ENCODE measurements around the gene SLC45A1. TPM values are rescaled to one million over a fixed set of nuclear protein-coding genes. Genes with fewer than 3 reads are reported as not detected.

SLC45A1 gene
- total RNA-seq, 1 experiment from 2014 or later, result 13.8 TPM

DNA sequence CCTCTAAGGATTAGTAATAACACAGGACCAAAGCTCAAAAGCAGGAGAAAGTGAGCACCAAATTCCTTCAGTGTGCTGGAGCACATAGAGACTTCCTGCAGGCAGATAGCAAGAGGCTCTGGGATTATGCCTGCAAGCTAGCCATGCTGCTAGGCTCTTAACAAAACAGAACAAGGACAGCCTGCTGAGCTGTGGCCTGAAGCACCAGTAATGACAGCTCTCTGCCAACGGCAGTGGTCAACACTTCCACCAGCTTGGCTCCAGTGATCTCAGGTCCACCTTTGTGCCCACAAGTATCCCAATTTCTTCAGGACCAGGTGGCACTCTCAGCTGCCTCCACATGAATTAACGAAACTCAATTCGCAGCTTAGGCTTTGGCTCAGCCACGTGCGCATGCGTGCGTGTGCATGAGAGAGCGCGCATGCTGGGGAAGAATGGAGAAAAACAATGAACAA lies 64.2 kb downstream of the SLC45A1 start:
- DNase-seq (ENCODE audit: low read depth, low spot score), result no peak
- CTCF ChIA-PET, result no interaction called here
- Histone ChIP-seq H3K4me2 (ENCODE audit: low read length) (no peak overlapping the region), H3K9ac (ENCODE audit: low read length) (no peak overlapping the region), H3K9me2 (ENCODE audit: insufficient read depth) (no peaks in the 10 kb centered on the region), H3K4me3 (replicated peaks in 1 of 2; ENCODE audit: low read depth in 1 of 2, low read length in 2 of 2) (no peak overlapping the region), H3K27me3 (ENCODE audit: insufficient read depth, low read length) (no peaks in the 10 kb centered on the region), H3K27ac (ENCODE audit: low read depth, low read length) (no peak overlapping the region), H3K4me1 (ENCODE audit: control insufficient read depth in 1 of 2, insufficient read depth in 2 of 2, low read length in 2 of 2) (no peaks in the 10 kb centered on the region), H2AFZ (ENCODE audit: low read depth, low read length, poor library complexity, severe bottlenecking) (no peak overlapping the region), H3K9me3 (ENCODE audit: control insufficient read depth in 1 of 2, insufficient read depth in 1 of 2, low read depth in 1 of 2, low read length in 2 of 2) (no peaks in the 10 kb centered on the region), H3K36me3 (ENCODE audit: control insufficient read depth in 1 of 2, insufficient read depth in 2 of 2, low read length in 2 of 2) (no peaks in the 10 kb centered on the region), H4K20me1 (ENCODE audit: insufficient read depth) (no peaks in the 10 kb centered on the region), H3K79me2 (ENCODE audit: insufficient read depth, low read length) (no peaks in the 10 kb centered on the region; the same call in 1 of the 2 replicates)
- no TSS peak for BruUV-seq (replicated peaks)
- intact Hi-C loops (cut with micrococcal nuclease), result no loop called here
- POLR2A ChIA-PET, result no interaction called here
- TF ChIP-seq ELF1 (IDR thresholded peaks at IDR 0.05; ENCODE audit: borderline replicate concordance, low read depth) (no peak), CEBPB (IDR thresholded peaks at IDR 0.05; ENCODE audit: low read depth) (no peak), ATF3 (IDR thresholded peaks at IDR 0.05) (no peak), ZBTB33 (IDR thresholded peaks at IDR 0.05; ENCODE audit: extremely low read depth, insufficient replicate concordance, low read length) (no peak), MAX (IDR thresholded peaks at IDR 0.05) (no peak), CBX3 (IDR thresholded peaks at IDR 0.05; ENCODE audit: low read depth) (no peak), SIN3A (IDR thresholded peaks at IDR 0.05; ENCODE audit: low read depth) (no peak), EZH2phosphoT487 (IDR thresholded peaks at IDR 0.05; ENCODE audit: borderline replicate concordance) (no peak), RAD21 (IDR thresholded peaks at IDR 0.05; ENCODE audit: low read depth) (no peak), POLR2AphosphoS5 (IDR thresholded peaks at IDR 0.05; ENCODE audit: low read depth, low read length) (no peak)
- ATAC-seq, result no peak
- RAD21 ChIA-PET (ENCODE audit: low non-redundant PET in 1 of 2, low total read pairs in 2 of 2, uncharacterized antibody in 2 of 2, unreplicated experiment in 2 of 2), result no interaction called here

Data from HCT116 (cell line).